ENCODE data around the gene TAF1L.

- TF ChIP-seq POLR2A (IDR thresholded peaks at IDR 0.05) (no peak), CTCF (IDR thresholded peaks at IDR 0.05) (no peak)
These were observed 50.7 kb downstream of the TAF1L start for GRCh38 chr9:32584784-32585183.
